ENCODE results near the gene SCAMP2. TPM values are rescaled to one million over a fixed set of nuclear protein-coding genes. Genes with fewer than 3 reads are reported as not detected.

Gene SCAMP2
- total RNA-seq, 4 donors from 2014 or later: 51.1 to 82.7 (median 64.4) TPM

- no peak for TF ChIP-seq CTCF (IDR thresholded peaks at IDR 0.05; ENCODE audit: low read depth)
These were observed 32.1 kb downstream of the SCAMP2 start for GRCh38 chr15:74840851-74841775.

- no peak for TF ChIP-seq CTCF (IDR thresholded peaks at IDR 0.05; ENCODE audit: low read depth)
These were observed 33.4 kb downstream of the SCAMP2 start for GRCh38 chr15:74839526-74840395.

GRCh38 chr15:74838746-74839525, 34.2 kb downstream of the SCAMP2 start:
- TF ChIP-seq CTCF (IDR thresholded peaks at IDR 0.05; ENCODE audit: low read depth): no peak

- no peak for TF ChIP-seq CTCF (IDR thresholded peaks at IDR 0.05; ENCODE audit: low read depth)
These were observed 35.0 kb downstream of the SCAMP2 start for GRCh38 chr15:74838137-74838516.

GRCh38 chr15:74837482-74838136, 35.6 kb downstream of the SCAMP2 start:
- TF ChIP-seq CTCF (IDR thresholded peaks at IDR 0.05; ENCODE audit: low read depth): no peak

- no peak for TF ChIP-seq CTCF (IDR thresholded peaks at IDR 0.05; ENCODE audit: low read depth)
These were observed 36.3 kb downstream of the SCAMP2 start for GRCh38 chr15:74836846-74837245.

Data from subcutaneous adipose tissue (tissue), 4 donors.